GM18505 (cell line): ENCODE measurements around the gene ZNF701.
"Not testable (repeated sequence)": the region's sequence is repeated elsewhere in the genome, so short reads cannot be mapped to it uniquely, and the experiment has no call there.

Experiments
- ATAC-seq: cut with Tn5 transposase; IDR thresholded peaks from one replicate; pipeline ENCODE4 v1.9.1; 2021; ENCODE audit not compliant: unreplicated experiment
- POLR2A ChIP-seq: IDR thresholded peaks from 4 replicates; pipeline ENCODE4 v1.6.1; 2011; ENCODE audit warnings: borderline replicate concordance; ENCODE audit not compliant: insufficient read depth, insufficient read length; ENCODE audit errors: extremely low read depth

Gene ZNF701

GRCh38 chr19:52600639-52601024 is 30.5 kb downstream of the ZNF701 start:
- no peak for TF ChIP-seq POLR2A
- ATAC-seq = peak; percentile 22

- peak; percentile 77 for TF ChIP-seq POLR2A
- ATAC-seq = peak; percentile 91
Observed at GRCh38 chr19:52601025-52601973, 31.2 kb downstream of the ZNF701 start.

GRCh38 chr19:52601974-52602366 is 31.9 kb downstream of the ZNF701 start:
- not testable (repeated sequence) for ATAC-seq

GRCh38 chr19:52602941-52603340 is 32.9 kb downstream of the ZNF701 start:
- no peak for TF ChIP-seq POLR2A

GRCh38 chr19:52603558-52604207 is 33.6 kb downstream of the ZNF701 start:
- ATAC-seq = no peak
- TF ChIP-seq POLR2A = no peak

More at GRCh38 chr19:52602941-52603340, 32.9 kb downstream of the ZNF701 start:
- ATAC-seq = no peak

GRCh38 chr19:52613299-52613906 is 43.3 kb downstream of the ZNF701 start:
- ATAC-seq = no peak
- no peak for TF ChIP-seq POLR2A

- no peak for TF ChIP-seq POLR2A
- no peak for ATAC-seq
Observed at GRCh38 chr19:52621376-52621775, 51.3 kb downstream of the ZNF701 start.

GRCh38 chr19:52622261-52622660 is 52.2 kb downstream of the ZNF701 start:
- TF ChIP-seq POLR2A = no peak
- ATAC-seq = no peak

- TF ChIP-seq POLR2A = no peak
- no peak for ATAC-seq
Observed at GRCh38 chr19:52626915-52627314, 56.8 kb downstream of the ZNF701 start.

GRCh38 chr19:52627441-52627840 is 57.4 kb downstream of the ZNF701 start:
- not testable (repeated sequence) for ATAC-seq

GRCh38 chr19:52635786-52636570 is 65.9 kb downstream of the ZNF701 start:
- ATAC-seq = no peak
- TF ChIP-seq POLR2A = no peak
